OCI-LY7 (cell line): Measurements from ENCODE around the gene LRRC4C. TPM values are rescaled to one million over a fixed set of nuclear protein-coding genes. Genes with fewer than 3 reads are reported as not detected.

Experiments used
- BruUV-seq: library from RNA; stranded (reverse); fragments of 400-500 nt; replicated peaks from 2 replicates; lab custom pipeline; 2021; lab: Mats Ljungman, UMichigan
- CTCF ChIA-PET: fragments of 300-600 bp; sonication (Branson Sonifier 250); formaldehyde crosslinking; loops from one replicate; lab custom pipeline; 2022; ENCODE audit warnings: antibody characterized with exemption; ENCODE audit not compliant: unreplicated experiment; lab: Charles Lee
- POLR2A ChIA-PET: fragments of 300-600 bp; sonication (Branson Sonifier 250); formaldehyde crosslinking; loops from one replicate; lab custom pipeline; 2022; ENCODE audit warnings: antibody characterized with exemption; lab: Charles Lee
- DNase-seq: peaks from one replicate; pipeline ENCODE4 v3.0.0-alpha.2; 2015; ENCODE audit warnings: low spot score
- H2AFZ ChIP-seq: fragments of 200-600 bp; sonication (generic), shearing (Covaris generic); 2 replicates; pipeline ENCODE4 v1.6.1; 2014; ENCODE audit warnings: mild to moderate bottlenecking, antibody characterized with exemption, low read length, moderate library complexity
- H3K27ac ChIP-seq: fragments of 200-600 bp; sonication (generic); 2 replicates; pipeline ENCODE4 v1.5.1; 2014; ENCODE audit warnings: mixed run types, low read depth, mild to moderate bottlenecking, moderate library complexity, low read length, inconsistent platforms; ENCODE audit not compliant: poor library complexity, severe bottlenecking
- H3K36me3 ChIP-seq: fragments of 200-600 bp; sonication (generic); 2 replicates; pipeline ENCODE4 v1.6.1; 2014; ENCODE audit warnings: mild to moderate bottlenecking, antibody characterized with exemption, low read length, moderate library complexity, mixed read lengths; ENCODE audit not compliant: insufficient read depth
- H3K4me1 ChIP-seq: fragments of 200-600 bp; sonication (generic); 2 replicates; pipeline ENCODE4 v1.5.1; 2014; ENCODE audit warnings: mild to moderate bottlenecking, low read length; ENCODE audit not compliant: insufficient read depth, poor library complexity, severe bottlenecking
- H3K4me2 ChIP-seq: fragments of 200-600 bp; sonication (generic); 2 replicates; pipeline ENCODE4 v1.6.1; 2014; ENCODE audit warnings: mild to moderate bottlenecking, low read length
- H3K4me3 ChIP-seq: fragments of 200-600 bp; sonication (generic); 2 replicates; pipeline ENCODE4 v1.5.1; 2014; ENCODE audit warnings: mild to moderate bottlenecking, low read depth, low read length; ENCODE audit not compliant: poor library complexity, severe bottlenecking
- H3K79me2 ChIP-seq: fragments of 200-600 bp; sonication (generic); 2 replicates; pipeline ENCODE4 v1.6.1; 2016; ENCODE audit warnings: low read depth, mild to moderate bottlenecking, low read length, moderate library complexity, mixed read lengths; ENCODE audit not compliant: insufficient read depth
- H3K9me2 ChIP-seq: fragments of 200-600 bp; sonication (generic); 2 replicates; pipeline ENCODE4 v1.6.1; 2016; ENCODE audit warnings: mild to moderate bottlenecking, low read length, mixed read lengths; ENCODE audit not compliant: insufficient read depth
- H3K9me3 ChIP-seq: fragments of 200-600 bp; sonication (generic); 2 replicates; pipeline ENCODE4 v1.6.1; 2014; ENCODE audit warnings: mild to moderate bottlenecking, mixed run types, low read length, mixed read lengths
- H4K20me1 ChIP-seq: fragments of 200-600 bp; sonication (generic); 2 replicates; pipeline ENCODE4 v1.6.1; 2014; ENCODE audit warnings: mild to moderate bottlenecking, antibody characterized with exemption, low read length, moderate library complexity, mixed read lengths; ENCODE audit not compliant: insufficient read depth
- CTCF ChIP-seq: fragments of 200-600 bp; sonication (generic); conservative IDR thresholded peaks from 2 replicates; pipeline ENCODE4 v1.5.1; 2014; ENCODE audit warnings: mild to moderate bottlenecking, antibody characterized with exemption, low read length, moderate library complexity, mixed read lengths
- EZH2phosphoT487 ChIP-seq: fragments of 200-600 bp; sonication (generic); IDR thresholded peaks from 2 replicates; pipeline ENCODE4 v1.6.1; 2018; ENCODE audit warnings: low read depth, borderline replicate concordance, mild to moderate bottlenecking, mixed run types, antibody characterized with exemption, low read length, moderate library complexity, mixed read lengths
- intact Hi-C: fragments of 100-400 bp; cut with micrococcal nuclease; formaldehyde crosslinking; loops from one replicate; pipeline ENCODE4 v1.10.0; 2022; ENCODE audit not compliant: unreplicated experiment
- total RNA-seq, 2 experiments: library from RNA; depleted of rRNA in 1 of 2; stranded (reverse); fragments of >200 nt in 1 of 2; shearing (Covaris generic) in 1 of 2; gene quantifications; 2 replicates each; pipeline ENCODE4 v1.2.3, GENCODE V29; 2014 to 2022

The LRRC4C gene
- total RNA-seq, 2 experiments from 2014 or later: not detected

- no TSS peak for BruUV-seq
- ChIA-PET POLR2A (no interaction called here), CTCF (no interaction called here)
Measured at GRCh38 chr11:41003339-41004282, 455.8 kb downstream of the LRRC4C start.

DNA sequence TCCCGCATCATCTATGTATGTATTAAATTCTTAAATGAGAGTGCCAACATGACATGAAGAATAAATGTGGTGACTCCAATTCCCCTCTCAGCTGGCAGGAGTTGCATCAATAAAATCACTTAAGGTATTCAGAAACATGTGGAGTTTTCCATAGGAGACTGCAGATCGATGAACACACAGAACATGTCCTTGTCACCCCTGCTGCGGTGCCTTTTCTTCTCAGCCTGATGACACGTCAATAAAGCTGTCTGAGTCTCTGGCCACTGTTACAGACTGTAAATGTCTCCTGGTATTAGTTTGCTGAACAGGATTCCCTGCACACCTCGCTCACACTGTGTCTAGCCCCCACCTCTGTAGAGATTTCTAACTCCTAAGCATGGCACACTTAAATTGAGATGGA lies 460.5 kb downstream of the LRRC4C start:
- TF ChIP-seq EZH2phosphoT487 (no peak), CTCF (no peak)
- intact Hi-C loops: no loop called here
- Histone ChIP-seq H3K79me2 (no peaks in the 10 kb centered on the region), H3K36me3 (no peaks in the 10 kb centered on the region), H3K9me2 (no peaks in the 10 kb centered on the region), H3K9me3 (no peaks in the 10 kb centered on the region), H2AFZ (no peak overlapping the region), H4K20me1 (no peaks in the 10 kb centered on the region), H3K4me3 (no peak overlapping the region), H3K27ac (no peak overlapping the region), H3K4me2 (no peak overlapping the region), H3K4me1 (peaks cover 3% of the 10 kb centered on the region)
- no peak for DNase-seq
- POLR2A ChIA-PET: interaction anchor here (0.6 kb wide), 1 partner anchor 206 kb away, joined by 4 read pairs; no protein-coding TSS in a partner anchor
- BruUV-seq: no TSS peak
- CTCF ChIA-PET: no interaction called here

More at GRCh38 chr11:41003339-41004282, 455.8 kb downstream of the LRRC4C start:
- no peak overlapping the region for H3K4me2 ChIP-seq
- no peak overlapping the region for H2AFZ ChIP-seq
- no peaks in the 10 kb centered on the region for H3K36me3 ChIP-seq
- H3K4me1 ChIP-seq: no peaks in the 10 kb centered on the region
- intact Hi-C loops: no loop called here
- TF ChIP-seq EZH2phosphoT487 (no peak), CTCF (no peak)
- no peaks in the 10 kb centered on the region for H3K9me3 ChIP-seq
- no peak overlapping the region for H3K4me3 ChIP-seq
- DNase-seq: no peak
- H3K27ac ChIP-seq: no peak overlapping the region
- no peaks in the 10 kb centered on the region for H4K20me1 ChIP-seq
- H3K9me2 ChIP-seq: no peaks in the 10 kb centered on the region
- no peaks in the 10 kb centered on the region for H3K79me2 ChIP-seq
